Activated CD4-positive, alpha-beta T cell treated with anti-CD3 and anti-CD28 coated beads, Interleukin-2, Interleukin-4, amounts not matched to agents 100 ng/mL and 50 ng/mL, durations not matched to agents 16 hours and 8 hours (primary cell): Measurements from ENCODE around the gene SLC29A4.
"Not testable (repeated sequence)": the region's sequence is repeated elsewhere in the genome, so short reads cannot be mapped to it uniquely, and the experiment has no call there.

Experiments
- DNase-seq: peaks from one replicate; pipeline ENCODE4 v3.0.0-alpha.2; 2020; ENCODE audit warnings: low spot score

The SLC29A4 gene, protein sequence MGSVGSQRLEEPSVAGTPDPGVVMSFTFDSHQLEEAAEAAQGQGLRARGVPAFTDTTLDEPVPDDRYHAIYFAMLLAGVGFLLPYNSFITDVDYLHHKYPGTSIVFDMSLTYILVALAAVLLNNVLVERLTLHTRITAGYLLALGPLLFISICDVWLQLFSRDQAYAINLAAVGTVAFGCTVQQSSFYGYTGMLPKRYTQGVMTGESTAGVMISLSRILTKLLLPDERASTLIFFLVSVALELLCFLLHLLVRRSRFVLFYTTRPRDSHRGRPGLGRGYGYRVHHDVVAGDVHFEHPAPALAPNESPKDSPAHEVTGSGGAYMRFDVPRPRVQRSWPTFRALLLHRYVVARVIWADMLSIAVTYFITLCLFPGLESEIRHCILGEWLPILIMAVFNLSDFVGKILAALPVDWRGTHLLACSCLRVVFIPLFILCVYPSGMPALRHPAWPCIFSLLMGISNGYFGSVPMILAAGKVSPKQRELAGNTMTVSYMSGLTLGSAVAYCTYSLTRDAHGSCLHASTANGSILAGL

GRCh38 chr7:5282543-5283316, at the start of gene SLC29A4:
TSS of gene SLC29A4 (plus strand) at chr7:5282943. CDS start at chr7:5287817, 4,874 bp downstream.
- DNase-seq = no peak

GRCh38 chr7:5234852-5235831, 47.6 kb upstream of the SLC29A4 start:
- DNase-seq = no peak

DNA sequence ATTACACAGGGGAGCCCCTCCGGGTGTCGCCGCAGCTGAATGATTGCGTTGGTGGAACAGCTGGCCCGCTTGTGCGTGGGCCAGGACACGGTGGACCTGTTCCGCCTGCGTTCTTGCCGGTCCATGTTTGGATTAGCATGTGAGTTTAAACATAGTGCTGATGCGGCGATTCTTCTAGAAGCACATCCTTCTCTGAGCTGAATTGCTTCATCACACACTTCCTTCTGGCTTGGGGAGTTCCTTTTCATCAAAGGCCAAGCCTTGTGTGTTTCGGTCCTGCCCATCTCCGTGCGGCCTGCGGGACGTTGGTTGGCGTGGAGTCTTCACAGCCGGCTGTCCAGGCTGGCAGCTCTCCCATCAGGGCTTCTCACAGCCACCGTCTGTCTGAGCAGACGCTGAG, 45.5 kb upstream of the SLC29A4 start:
- no peak for DNase-seq

GRCh38 chr7:5238500-5238899, 44.2 kb upstream of the SLC29A4 start:
- DNase-seq = no peak

DNA sequence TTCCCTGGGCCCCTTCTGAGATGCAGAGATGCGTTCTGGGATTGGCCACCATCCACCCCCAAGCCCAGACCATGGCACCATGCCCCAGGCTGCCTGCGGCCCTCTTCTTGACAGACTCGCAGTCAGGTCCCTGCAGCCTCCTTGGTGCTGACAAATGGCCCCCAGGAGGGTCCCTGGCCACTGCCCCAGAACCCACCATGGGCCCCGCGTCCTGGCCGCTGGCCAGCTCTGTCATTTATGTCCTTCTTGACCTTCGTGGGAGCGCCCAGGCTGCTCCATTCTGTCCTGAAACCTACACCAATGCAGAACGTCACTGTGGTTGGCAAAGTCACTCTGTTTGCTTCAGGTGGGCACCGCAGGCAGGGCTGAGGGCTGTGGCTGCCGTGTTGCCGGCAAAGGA, 39.5 kb upstream of the SLC29A4 start:
- no peak for DNase-seq

- DNase-seq = no peak
These were observed 34.4 kb upstream of the SLC29A4 start for GRCh38 chr7:5248201-5248885.

- DNase-seq = not testable (repeated sequence)
These were observed 32.0 kb upstream of the SLC29A4 start for GRCh38 chr7:5250787-5251186.

- not testable (repeated sequence) for DNase-seq
These were observed 29.2 kb upstream of the SLC29A4 start for GRCh38 chr7:5253529-5253928.

GRCh38 chr7:5254371-5254770, 28.4 kb upstream of the SLC29A4 start:
- DNase-seq = not testable (repeated sequence)

- no peak for DNase-seq
These were observed 26.9 kb upstream of the SLC29A4 start for GRCh38 chr7:5255832-5256231.

DNA sequence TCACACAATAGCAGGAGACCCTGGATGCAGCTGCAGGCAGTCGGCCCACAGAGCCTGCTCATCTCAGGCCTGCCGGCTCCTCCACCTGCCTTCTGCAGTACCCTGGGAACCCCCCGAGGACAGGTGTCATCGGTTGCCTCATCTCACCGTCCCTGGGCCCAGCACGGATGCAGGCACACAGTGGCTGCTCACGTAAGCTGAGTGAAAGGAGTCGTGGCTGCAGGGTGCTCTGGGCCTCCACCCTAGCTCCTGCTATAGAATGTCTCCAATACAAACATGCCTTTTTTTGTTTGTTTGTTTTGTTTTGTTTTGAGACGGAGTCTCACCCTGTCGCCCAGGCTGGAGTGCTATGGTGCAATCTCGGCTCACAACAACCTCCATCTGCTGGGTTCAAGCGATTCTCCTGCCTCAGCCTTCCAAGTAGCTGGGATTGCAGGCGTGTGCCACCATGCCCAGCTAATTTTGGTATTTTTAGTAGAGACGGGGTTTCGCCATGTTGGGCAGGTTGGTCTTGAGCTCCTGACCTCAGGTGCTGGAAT, 22.1 kb upstream of the SLC29A4 start:
- DNase-seq = not testable (repeated sequence)

DNA sequence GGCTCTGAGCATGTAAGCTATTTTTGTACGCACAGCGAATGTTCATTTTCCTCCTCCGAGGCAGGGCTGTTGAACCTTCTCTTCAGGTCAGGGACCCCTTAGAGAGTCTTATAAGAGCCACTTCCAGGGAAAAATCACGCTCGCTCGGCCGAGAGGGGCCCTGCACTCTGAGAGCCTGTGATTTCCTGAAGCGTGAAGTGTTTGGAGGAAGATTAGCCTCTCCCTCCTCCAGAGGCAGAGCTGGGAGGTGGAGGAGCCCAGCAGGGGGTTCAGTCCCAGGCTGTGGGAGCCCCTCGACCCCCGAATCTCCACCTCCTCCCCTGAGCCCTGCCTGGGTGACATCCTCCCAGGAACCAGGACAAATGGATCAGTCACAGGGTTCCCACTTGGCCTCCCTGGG, 19.7 kb upstream of the SLC29A4 start:
- not testable (repeated sequence) for DNase-seq

DNA sequence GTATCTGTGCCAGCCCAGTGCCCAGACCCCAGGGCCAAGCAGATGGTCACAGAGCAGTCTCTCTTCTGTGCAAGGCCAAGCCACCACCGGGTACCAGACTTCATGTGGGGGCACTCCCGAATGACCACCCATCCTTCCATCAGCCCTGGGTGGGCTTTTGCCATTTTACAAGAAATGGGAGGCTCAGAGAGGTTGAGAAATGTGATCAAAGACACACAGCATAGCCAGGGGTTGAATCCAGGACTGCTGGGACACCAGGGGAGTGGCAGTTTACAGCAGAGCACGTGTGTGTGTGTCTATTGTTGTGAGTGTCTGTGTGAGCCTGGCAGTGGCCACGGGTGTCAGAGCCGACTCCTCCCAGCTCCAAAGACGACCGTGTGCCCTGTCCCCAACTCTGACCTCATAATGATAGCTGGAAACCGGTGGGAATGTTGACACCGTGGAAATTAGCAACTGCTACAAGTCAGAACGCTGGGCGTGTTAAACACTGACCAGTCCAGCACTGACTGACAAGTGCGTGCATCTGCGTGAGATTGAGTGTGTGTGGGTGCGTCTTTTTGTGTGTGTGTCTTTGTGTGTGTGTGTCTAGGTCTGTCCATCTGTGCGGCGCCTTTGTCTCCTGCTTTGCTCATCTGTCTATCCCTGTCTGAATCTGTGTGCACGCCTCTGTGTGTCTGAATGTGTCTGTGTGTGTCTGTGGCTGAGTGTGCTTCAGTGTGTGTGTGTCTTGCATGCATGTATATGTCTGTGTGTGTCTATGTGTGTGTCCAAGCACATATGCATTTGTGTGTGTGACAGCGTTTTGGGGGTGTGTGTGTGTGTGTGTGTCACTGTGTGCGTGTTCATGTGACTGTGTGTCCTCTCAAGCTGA, 17.2 kb upstream of the SLC29A4 start:
- no peak for DNase-seq

GRCh38 chr7:5266191-5267028, 16.3 kb upstream of the SLC29A4 start:
- DNase-seq = no peak

DNA sequence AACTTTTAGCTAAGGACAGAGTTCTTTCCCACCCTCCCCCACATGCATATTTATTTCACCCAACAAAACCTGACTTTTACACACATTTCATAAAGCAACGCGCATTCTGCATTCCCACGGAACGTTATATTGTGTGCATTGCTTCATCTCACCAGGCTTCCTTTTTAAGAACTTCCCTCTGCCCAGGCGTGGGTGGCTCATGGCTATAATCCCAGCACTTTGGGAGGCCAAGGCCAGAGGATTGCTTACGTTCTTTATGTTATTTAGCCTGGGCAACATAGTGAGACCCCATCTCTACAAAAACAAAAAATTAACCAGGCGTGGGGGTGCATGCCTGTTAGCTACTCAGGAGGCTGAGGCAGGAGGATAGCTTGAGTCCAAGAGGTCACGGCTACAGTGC, 14.9 kb upstream of the SLC29A4 start:
- DNase-seq = not testable (repeated sequence)

DNA sequence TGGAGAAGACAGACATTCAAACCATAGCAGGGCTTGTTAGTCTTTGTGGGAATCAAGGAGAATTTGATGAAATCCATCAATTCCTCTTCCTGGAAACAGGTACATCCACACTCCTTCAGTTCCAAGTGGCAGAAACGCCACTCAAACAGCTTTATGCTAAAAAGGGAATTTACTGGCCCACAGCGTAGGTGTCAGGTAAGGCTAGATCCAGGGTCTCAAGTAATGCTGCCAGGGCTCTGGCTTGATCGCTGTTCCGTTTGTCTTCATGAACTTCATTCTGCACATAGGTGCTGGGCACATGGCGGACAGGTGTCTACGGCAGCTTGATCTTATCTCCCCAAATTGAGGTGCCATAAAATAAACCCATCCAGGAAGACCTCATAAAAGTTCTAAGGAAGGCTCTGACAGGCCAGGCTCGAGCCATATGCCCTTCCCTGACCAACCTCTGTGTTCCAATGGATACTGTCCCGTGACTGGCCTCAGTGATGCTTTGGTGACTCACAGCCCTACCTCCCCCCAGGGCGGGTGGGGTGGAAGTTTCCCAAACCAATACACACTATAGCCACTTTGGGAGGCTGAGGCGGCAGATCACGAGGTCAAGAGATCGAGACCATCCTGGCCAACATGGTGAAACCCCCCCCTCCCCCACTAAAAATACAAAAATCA, 12.6 kb upstream of the SLC29A4 start:
- not testable (repeated sequence) for DNase-seq

DNA sequence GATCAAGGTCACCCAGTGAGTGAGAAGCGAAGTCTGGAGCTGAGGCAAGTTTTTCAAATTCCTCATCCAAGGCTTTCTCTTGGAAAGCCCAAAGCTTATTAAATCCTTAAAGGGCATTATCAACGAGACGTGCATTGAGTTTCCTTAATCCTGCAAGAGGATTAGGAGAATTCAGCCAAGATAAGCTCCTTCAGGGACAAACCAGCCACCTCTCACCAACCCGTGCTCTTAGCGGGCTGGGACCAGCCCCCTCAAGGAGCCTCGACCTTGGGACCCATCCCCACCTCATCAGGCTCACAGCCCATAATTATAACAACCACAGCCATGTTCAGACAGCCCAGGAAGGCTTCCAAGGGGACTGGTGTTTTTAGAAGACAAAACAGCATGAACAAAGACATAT, 12.0 kb upstream of the SLC29A4 start:
- DNase-seq = no peak

GRCh38 chr7:5273831-5274405, 8.8 kb upstream of the SLC29A4 start:
- not testable (repeated sequence) for DNase-seq
